ENCODE results near the gene GRIK3. TPM values are rescaled to one million over a fixed set of nuclear protein-coding genes. Genes with fewer than 3 reads are reported as not detected.

The GRIK3 gene
- total and polyA plus RNA-seq, 2 of the 8 experiments (the other 6 are each of a cell fraction or from before 2014, with no cell fraction given): 2.1 to 3.4 TPM

GRCh38 chr1:36977731-36978406 lies 56.4 kb downstream of the GRIK3 start:
- Histone ChIP-seq H3K36me3 (ENCODE audit: control insufficient read depth in 2 of 4, insufficient read depth in 4 of 4, low read length in 3 of 4) (no peaks in the 10 kb centered on the region), H3K23me2 (ENCODE audit: low read depth, low read length) (no peaks in the 10 kb centered on the region), H3K14ac (ENCODE audit: insufficient read length) (no peak overlapping the region), H3K4me2 (ENCODE audit: insufficient read depth in 1 of 2, low read depth in 2 of 2, low read length in 2 of 2) (no peak overlapping the region), H4K20me1 (replicated peaks in 1 of 2; ENCODE audit: control insufficient read depth in 1 of 2, insufficient read depth in 2 of 2, low read length in 2 of 2) (no peaks in the 10 kb centered on the region), H3K4me3 (ENCODE audit: extremely low read depth in 1 of 4, insufficient read depth in 2 of 4, low read depth in 3 of 4, low read length in 4 of 4) (no peak overlapping the region), H2BK5ac (ENCODE audit: low read depth, low read length) (no peak overlapping the region), H2AK5ac (ENCODE audit: low read depth, low read length) (no peak overlapping the region), H2BK12ac (ENCODE audit: low read depth, low read length) (no peak overlapping the region), H3K4me1 (replicated peaks in 1 of 4; ENCODE audit: control insufficient read depth in 3 of 4, insufficient read depth in 4 of 4, low read length in 3 of 4) (peaks cover 0 to 8% (median 3%) of the 10 kb centered on the region in 4 experiments; a peak in 2 of 7 replicates), H4K91ac (replicated peaks; ENCODE audit: insufficient read length, low read length) (no peak overlapping the region), H2AFZ (ENCODE audit: low read length) (no peak overlapping the region), H3K4ac (replicated peaks; ENCODE audit: insufficient read length, low read depth, low read length) (no peak overlapping the region), H4K8ac (ENCODE audit: extremely low read depth, insufficient read depth, low read length) (no peak overlapping the region; the same call in 1 of the 2 replicates), H3K9me3 (ENCODE audit: insufficient read depth in 2 of 2, low read depth in 1 of 2, low read length in 1 of 2) (peaks cover 2 to 4% of the 10 kb centered on the region in 2 experiments; a peak in 2 of 4 replicates), H2BK15ac (ENCODE audit: low read length) (no peak overlapping the region), H4K5ac (ENCODE audit: insufficient read length, low read depth, low read length) (no peak overlapping the region), H3K27me3 (replicated peaks in 1 of 4; ENCODE audit: control insufficient read depth in 3 of 4, extremely low read depth in 1 of 4, insufficient read depth in 3 of 4, low read length in 3 of 4) (no peaks in the 10 kb centered on the region), H3K23ac (ENCODE audit: insufficient read length) (no peak overlapping the region), H2BK120ac (replicated peaks; ENCODE audit: low read depth, low read length) (no peak overlapping the region), H3K27ac (ENCODE audit: low read depth, low read length) (no peak overlapping the region), H3K56ac (replicated peaks; ENCODE audit: insufficient read length, low read depth, low read length) (no peak overlapping the region), H3K18ac (ENCODE audit: extremely low read depth, low read length) (no peak overlapping the region), H3K79me1 (ENCODE audit: low read depth, low read length) (no peaks in the 10 kb centered on the region), H3K9ac (replicated peaks in 1 of 4; ENCODE audit: extremely low read depth in 1 of 4, low read depth in 3 of 4, low read length in 3 of 4) (no peak overlapping the region), H3K79me2 (ENCODE audit: control insufficient read depth in 1 of 2, insufficient read depth in 2 of 2, low read length in 2 of 2) (no peaks in the 10 kb centered on the region), H2BK20ac (ENCODE audit: low read length) (no peak overlapping the region)
- TF ChIP-seq RFX5 (IDR thresholded peaks at IDR 0.05; ENCODE audit: borderline replicate concordance, low read depth, low read length): no peak
- TF ChIP-seq YY1 (IDR thresholded peaks at IDR 0.05; ENCODE audit: low read depth, low read length): no peak
- TF ChIP-seq SP4 (IDR thresholded peaks at IDR 0.05; ENCODE audit: low read length): no peak
- DNase-seq (ENCODE audit: low read depth in 1 of 2, low spot score in 2 of 2): no peak
- CTCF ChIA-PET (ENCODE audit: partially characterized antibody): interaction anchor here (1.3 to 2.2 kb wide), 3 partner anchors 17 to 111 kb away, joined by 3 to 7 read pairs (median 6); no protein-coding TSS in a partner anchor
- POLR2A ChIA-PET (ENCODE audit: partially characterized antibody): no interaction called here
- FAIRE-seq: no peak
- 88% methylated on average over 9 of the region's 9 CpGs; no CpG with 5 or more reads in 1 of the 2 experiments for WGBS, 2 experiments (ENCODE audit: extremely low coverage in 1 of 2, insufficient coverage in 1 of 2, insufficient read length in 1 of 2, insufficient replicate concordance in 2 of 2, low coverage in 1 of 2, low lambda C conversion rate in 2 of 2, missing lambda C conversion rate in 1 of 2)
